HG03575 (cell line): ENCODE results near the gene RNF169.

ENCODE experiments used
- ATAC-seq: cut with Tn5 transposase; IDR thresholded peaks from one replicate; pipeline ENCODE4 v1.9.1; 2021; ENCODE audit not compliant: unreplicated experiment, insufficient number of reproducible peaks, low FRiP score; ENCODE audit errors: extremely low read depth

The RNF169 gene, protein sequence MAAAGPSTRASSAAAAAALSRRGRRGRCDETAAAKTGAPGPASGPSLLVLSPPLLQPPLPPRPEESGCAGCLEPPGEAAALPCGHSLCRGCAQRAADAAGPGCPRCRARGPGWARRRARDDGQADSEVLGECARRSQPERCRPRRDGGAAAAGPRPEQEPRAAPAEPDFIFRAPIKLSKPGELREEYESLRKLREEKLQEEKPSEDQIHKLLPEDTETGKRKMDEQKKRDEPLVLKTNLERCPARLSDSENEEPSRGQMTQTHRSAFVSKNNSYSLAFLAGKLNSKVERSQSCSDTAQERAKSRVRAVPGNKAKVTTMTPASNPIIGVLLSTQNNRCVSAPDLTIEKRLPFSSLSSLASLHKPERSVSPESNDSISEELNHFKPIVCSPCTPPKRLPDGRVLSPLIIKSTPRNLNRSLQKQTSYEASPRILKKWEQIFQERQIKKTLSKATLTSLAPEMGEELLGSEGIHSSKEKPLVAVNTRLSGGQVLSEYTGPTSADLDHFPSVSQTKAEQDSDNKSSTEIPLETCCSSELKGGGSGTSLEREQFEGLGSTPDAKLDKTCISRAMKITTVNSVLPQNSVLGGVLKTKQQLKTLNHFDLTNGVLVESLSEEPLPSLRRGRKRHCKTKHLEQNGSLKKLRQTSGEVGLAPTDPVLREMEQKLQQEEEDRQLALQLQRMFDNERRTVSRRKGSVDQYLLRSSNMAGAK

DNA sequence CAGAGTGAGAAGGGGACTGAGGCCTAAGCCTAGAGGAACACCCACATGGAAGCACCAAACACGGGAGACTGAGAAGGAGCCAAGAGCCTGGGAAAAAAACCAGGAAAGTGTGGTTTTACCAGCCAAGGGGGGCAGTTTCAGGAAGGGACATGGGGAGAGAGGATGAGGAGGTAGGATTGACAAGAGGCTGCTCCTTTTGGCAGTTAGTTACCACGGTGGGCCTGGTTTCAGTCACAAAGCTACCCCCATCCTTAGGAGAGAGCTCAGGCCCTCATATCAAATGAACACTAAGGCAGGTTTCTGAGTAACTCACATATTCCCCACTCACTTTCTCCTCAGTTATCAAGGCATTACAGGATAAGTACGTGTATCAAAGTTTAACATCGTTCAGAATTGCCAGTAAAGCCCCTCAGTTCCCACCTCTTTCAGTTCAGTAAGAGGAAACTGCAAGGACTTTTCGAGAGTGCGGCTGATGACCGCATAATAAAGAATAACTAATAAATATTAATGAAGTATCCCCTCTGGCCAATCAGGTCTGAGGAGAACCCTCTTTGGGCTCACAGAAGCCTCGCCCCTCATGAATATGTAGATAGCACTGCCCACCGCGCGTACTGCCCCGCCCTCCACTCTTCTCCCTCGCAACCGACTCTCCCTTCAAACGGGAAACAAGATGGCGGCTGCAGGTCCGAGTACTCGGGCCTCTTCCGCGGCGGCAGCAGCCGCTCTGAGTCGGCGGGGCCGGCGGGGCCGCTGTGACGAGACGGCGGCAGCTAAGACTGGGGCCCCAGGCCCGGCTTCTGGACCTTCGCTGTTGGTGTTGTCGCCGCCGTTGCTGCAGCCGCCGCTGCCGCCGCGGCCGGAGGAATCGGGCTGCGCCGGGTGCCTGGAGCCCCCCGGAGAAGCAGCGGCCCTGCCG is at the start of gene RNF169:
Gene RNF169 (plus strand): TSS at position 639 of the 916 bp plus-strand sequence. CDS start 32 bp downstream, at position 671.
- peak; percentile 95 for ATAC-seq

DNA sequence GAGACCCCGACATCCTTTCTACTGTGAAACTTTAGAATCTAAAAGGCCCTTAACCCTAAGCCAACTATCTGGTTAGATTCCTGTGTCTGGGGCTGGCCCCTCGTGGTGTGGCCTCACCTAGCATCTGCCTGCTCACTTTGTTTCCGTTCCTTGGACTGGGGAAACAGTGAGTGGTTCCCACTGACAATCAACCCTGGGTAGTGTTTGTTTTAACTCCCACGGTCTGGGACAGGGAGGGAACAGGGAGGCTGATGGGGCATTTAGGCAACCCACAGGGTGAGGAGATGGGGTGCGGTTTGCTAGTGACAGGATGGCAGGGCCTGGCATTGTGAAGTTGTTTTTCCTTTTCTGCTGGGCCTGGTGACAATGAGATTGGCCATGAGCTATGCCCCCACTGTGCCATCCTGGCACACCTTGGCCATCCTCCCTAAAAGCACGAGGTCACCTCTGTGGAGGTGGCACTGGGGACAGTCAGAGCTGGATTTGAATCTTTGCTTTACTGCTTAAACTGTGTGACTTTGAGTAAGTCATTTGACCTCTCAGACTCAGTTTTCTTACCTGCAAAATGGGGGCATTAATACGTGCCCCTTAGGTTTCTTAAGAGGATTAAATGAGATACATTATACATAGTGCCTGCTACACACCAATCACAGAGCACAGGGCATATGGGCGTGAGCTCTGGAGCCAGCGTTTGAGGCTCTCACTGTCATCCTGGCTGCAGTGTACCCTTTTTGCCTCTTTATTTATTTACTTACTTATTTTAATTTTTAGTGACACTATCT is 48.8 kb upstream of the RNF169 start:
- ATAC-seq = no peak

DNA sequence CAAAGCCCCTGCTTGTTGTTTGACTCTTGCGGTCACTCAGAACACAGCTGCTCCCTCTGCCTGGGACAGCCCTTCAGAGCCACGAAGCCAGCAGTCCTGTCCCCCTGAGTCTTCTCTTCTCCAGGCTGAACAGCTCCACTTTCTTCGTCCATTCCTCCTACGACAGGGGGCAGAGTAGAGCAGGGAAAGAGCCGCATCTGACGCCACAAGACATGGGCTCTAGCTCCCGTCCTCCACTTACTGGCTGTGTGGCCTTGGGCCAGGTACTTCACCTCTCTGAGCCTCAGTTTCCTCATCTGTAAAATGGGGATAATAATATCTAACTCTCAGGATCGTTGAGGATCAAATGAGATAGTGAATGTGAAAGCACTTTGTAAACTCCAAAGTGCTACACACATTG is 47.3 kb upstream of the RNF169 start:
- no peak for ATAC-seq

DNA sequence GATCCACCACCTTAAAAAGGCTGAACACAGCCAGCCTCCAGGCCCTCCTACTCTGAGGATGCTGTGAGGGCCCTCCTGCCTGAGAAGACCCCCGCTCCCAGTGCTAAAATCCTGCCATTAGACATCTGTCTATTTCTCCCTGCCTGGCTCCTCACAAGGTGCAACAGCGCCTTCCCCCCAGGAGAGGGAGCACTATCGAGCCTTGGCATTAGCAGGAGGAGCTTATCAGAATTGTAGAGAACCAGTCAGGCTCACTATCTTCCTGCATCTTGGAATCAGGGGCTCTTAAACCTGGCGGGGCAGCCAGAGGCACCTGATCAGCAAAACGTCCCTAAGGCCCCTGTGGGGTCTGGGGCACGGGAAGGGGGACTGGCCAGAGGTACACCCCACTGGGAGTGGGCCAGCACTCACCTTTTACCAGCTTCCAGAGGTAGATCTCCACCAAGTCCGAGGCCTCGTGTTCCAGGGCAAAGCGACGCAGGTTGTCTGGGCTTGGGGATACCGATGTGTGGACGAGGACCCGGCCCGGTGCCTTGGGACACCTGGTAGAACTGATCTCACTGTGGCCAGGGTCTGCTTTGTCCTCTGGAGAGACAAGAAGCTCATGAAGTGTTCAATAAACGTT is 46.2 kb upstream of the RNF169 start:
- no peak for ATAC-seq

DNA sequence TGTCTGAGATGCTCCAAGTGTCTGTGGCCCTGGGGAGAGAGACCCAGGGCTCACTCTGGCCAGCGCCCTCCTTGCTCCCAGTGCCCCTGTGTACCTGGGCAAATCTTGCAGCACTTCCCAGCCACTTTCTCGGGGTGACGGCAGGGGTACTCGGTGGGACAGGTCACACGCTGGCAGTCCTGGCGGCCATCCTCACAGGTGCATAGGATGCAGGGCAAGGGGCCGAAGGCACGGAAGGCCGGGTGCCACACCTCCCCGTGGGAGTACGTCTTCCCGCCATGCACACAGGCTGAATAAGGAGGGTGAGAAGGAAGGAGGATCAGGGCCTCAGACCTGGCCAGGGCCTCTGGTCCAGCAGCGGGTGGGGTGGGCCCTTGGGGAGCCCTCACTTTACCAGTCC is 45.4 kb upstream of the RNF169 start:
- ATAC-seq = no peak

DNA sequence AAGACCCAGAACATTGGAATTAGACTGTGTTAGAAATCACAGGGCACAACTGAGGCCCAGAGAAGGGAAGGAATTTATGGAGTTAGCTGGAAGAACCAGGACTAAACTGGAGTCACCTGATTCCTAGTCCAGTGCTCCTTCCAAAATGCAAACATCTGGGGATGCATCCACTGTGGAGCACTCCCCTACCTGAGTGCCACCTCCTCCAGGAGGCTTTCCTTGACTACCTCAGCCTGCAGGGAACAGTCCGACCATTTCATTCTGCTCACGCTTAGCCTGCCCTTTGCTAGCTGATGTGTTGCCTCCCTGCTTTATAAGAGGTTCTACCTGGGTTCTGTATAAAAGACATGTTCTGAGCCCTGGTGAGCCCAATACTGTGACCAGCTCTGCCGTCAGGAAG is 41.5 kb upstream of the RNF169 start:
- ATAC-seq = no peak

DNA sequence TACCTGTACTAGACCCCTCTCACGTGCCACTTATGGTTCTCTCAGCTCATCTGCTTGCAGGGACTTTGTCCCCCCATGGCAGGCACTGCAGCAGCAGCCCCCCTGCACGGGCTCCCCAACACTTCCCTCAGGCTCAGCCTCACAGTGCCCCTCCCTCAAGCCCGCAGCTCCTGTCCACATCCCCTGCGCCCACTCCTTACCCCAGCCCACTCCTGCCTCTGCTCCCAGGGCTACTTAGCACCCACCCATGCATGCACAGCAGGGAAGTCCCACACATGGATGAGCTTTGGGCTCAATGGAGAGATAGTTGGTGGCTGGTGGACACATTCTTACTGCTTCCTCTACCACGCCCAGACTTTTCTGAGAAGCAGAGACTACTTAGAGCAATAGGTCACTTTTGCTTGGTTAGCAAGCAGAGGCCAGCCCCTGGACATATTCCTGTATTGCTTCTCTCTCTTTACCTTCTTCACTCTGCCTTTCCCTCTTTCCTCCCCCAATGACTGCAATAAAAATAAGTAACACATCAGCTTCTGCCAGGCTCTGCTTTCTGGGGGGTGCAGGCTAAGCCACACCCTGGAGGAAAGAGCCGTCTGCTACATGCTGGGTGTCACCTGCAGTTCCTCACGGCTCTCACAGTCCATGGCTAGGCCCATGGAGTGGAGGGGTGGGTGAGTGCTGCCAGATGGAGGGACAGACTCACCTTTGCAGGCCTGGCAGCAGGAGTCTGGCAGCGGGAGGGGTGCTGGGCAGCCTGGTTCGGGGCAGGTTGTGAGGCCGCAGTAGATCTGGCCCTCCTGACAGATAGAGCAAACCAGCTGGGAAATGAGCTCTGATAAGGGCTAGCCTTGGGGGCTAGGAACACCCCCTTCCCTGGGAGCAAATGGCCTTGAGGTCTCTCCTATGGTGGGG is 40.8 kb upstream of the RNF169 start:
- no peak for ATAC-seq

DNA sequence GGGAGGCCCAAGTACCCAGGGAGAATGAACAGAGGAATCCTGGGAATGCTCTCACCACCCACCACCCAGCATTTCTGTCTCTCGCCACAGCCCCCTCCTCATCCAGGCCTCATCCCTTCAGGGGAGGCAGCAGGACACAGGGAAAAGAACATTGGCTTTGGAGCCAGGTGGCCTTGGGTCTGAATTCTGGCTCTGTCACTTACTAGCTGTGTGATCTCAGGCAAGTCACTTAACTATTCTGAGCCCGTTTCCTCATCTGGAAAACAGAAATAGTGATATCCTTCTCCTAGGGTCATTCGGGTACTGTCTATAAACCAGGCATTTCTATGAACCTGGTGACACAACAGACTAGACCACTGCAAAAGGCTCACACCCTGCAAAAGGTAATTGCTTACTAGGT is 39.5 kb upstream of the RNF169 start:
- ATAC-seq = no peak

DNA sequence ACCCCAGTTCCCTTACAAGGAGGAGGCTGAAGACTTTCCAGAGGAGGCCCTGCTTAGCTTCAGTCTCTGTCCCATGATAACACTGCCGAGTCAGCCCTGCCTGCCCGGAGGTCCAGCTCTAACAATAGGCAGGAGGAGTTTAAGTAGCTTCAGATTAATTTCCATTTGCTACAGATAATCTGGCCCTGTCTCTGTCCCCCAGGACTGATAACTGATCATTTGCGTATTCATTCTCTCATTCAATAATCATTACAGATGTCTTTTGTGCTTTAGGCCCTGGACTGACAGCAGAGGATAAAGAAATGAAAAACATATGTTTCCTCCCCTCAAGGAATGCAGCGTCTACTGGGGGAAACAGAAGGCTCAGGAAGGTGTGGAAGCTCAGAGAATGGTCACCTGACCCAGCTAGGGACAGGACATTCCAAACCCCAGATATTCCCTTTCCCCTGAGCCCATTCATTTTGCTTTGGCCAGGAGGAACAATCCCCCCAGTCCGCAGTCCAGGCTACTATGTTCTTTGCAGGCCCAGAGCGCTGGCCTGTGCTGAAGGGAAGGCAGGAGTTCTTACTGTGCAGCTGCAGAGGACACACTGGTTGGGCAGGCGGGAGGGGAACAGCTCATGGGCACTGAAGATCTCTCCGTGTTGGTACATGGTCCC is 38.2 kb upstream of the RNF169 start:
- ATAC-seq = no peak

DNA sequence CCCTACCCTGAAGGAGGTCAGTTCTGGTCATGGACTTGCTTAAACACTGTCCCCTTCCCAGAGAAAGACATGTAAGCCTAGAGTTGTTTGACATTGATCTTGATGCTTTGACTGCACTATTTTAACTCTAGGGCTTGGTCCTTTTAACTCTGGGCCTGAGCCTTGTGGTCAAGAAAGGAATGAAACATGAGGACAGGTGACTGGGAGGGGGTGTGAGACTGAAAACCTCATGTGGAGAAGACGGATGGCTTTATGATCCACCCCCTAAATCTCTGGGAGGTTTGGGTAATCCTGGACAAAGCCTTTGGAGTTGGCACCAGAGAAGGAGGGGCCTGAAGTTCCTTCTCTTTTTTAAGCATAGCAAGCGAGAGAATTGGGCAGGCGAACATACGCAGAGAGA is 35.0 kb upstream of the RNF169 start:
- ATAC-seq = no peak

DNA sequence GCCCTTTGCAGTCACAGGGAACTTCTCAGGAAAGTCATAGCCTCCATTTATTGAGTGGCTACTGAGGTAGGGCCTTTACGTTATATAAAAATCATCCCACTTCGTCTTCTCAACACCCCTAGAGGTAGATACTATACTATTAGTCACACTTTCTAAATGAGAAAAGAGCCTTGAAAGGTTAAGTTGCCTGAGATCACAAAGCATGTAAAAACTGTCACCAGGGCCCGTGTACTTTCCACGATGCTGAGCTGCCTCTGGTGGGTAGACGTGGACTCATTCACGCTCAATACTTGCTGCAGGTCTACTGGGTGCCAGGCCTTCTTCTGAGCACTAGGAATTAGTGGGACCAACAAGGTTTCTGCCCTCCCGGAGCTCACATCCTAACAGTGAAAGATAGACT is 33.7 kb upstream of the RNF169 start:
- no peak for ATAC-seq

DNA sequence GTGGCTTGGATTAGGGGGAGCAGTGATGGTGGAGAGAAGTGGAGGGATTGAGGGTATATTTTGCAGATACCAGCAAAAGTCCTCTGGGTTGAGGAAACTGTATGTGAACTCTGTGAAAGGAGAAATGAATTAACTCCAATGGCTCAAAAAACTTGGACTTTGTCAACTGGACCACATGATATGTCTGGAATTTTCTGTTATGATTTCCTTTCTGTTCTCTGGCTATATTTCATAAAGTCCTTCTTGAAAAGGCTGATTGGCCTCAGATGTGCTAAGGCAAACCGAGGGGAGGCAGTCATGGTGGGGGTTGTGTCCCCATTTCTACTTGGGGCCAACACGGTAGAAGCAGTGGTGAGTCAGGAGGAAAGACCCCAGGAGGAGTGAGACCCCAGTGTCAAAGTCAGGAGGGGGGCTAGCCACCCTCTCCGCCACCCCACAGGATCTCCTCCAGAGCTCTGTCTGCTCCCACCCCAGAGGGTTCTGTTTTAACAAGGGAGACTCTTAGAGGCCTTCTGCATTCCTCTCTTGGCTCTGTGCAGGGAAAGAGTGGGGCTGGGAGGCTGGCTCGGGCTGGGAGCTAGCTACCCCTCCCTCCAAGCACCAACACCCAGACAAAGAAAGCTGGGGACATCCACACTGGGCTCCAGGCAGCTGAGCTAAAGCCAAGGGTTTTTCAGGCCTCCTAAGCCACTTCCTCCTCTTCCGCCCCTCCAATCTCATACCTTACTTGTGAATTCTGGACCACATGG is 31.3 kb upstream of the RNF169 start:
- no peak for ATAC-seq

DNA sequence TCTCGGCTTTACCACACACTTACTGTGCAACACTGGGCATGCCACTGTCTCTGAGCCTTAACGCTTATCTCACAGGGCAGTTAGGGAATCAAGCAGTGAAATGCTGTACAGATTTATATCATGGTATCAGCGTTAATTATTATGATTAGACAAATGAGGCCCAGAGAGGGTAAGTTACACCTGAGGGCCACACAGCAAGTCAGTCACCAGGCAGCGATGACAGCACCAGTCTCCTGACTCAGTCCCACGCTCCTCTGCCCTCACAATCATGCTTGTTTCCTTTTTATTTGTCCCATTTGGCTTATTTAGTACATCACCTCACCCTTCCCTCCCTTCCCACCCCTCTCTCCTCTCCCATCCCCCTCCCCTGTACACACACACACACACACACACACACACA is 29.6 kb upstream of the RNF169 start:
- no peak for ATAC-seq

DNA sequence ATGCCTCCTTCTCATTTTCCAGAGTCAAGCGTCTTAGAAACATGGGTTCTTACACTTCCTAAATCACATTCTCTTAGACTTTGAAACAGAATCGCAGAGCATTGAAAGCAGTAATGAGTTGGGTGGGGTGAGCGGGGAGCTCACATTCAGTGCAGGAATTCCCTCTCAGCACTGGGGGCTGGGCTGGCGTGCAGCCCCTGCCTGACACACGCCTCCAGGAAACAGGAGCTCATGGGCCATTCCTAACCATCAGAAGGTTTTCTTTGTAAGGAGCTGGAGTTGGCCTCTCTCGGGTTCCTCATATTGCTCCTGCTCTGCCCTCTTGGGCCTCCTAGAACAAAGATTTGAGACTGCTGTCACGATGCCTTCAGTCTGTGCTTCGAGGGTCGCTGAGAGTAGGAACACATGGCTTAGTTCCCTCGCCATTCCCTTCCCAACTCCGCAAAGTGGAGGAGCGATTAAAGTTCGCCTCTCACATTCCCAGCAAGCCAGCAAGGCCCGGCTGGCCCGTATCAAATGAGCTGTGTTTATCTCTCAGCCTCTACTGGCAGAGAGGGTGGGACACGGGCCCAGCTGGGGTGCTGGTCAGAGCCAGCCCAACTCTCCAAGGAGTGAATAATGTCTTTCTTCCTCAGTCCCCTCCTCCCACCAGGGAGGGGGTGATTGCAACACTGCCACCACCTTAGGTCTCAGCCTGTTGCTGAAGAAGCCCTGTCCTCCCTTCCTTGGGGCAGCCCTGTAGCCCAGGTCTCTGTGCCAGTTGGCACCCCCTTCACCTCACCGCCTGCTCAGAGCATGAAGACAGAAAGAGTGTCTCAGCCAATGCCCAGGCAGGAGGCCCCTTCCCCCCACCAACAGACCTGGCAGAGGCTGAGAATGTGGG is 27.8 kb upstream of the RNF169 start:
- ATAC-seq = no peak

DNA sequence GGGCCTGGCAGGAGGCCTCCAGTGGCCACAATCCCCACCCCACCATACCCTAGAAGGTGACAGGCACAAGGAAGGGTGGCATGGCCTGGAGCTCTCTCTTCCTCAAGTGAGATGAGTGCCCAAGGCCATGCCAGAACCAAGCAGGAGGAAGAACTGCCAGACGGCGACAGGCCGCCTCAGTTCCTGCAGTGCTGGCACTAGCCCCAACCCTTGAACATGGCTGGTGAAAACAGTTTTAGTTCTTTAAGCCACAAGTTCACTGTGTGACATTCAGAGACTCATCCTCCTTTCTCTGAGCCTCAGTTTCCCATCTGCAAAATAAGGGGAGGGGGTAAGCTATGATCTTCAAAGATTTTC is 27.2 kb upstream of the RNF169 start:
- no peak for ATAC-seq

DNA sequence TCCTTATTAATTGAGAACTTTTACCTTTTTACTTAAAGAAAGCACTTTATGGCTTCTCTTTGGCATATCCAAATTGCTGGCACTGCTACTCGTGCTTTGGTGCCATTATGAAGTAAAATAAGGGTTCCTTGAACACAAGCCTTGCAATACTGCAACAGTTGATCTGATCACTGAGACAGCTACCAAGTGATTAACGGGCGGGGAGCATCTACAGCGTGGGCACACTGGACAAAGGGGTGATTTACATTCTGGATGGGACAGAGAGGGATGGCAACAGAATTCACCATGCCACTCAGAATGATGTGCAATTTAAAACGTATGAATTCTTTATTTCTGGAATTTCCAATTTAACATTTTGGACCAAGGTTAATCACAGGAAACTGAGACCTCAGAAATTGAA is 25.1 kb upstream of the RNF169 start:
- no peak for ATAC-seq
